Fibroblast of lung (primary cell): ENCODE results near the gene VWDE. TPM values are rescaled to one million over a fixed set of nuclear protein-coding genes. Genes with fewer than 3 reads are reported as not detected.

ENCODE experiments used
- DNase-seq, 2 donors: peaks; one replicate each; pipeline versions ENCODE4 v3.0.0 to v3.0.0-alpha.2; 2010; ENCODE audit warnings: low read depth in 2 of 2
- H2AFZ ChIP-seq: 2 replicates; pipeline ENCODE4 v1.5.1; 2012; ENCODE audit warnings: low read length, control low read depth, inconsistent platforms
- H3K27ac ChIP-seq: 2 replicates; pipeline ENCODE4 v1.5.1; 2011; ENCODE audit warnings: low read length, control low read depth; ENCODE audit not compliant: insufficient read depth
- H3K27me3 ChIP-seq: 2 replicates; pipeline ENCODE4 v1.5.1; 2011; ENCODE audit warnings: mild to moderate bottlenecking, low read length; ENCODE audit not compliant: control insufficient read depth, insufficient read depth
- H3K36me3 ChIP-seq: 2 replicates; pipeline ENCODE4 v1.5.1; 2011; ENCODE audit warnings: low read length; ENCODE audit not compliant: control insufficient read depth, insufficient read depth
- H3K4me1 ChIP-seq: 2 replicates; pipeline ENCODE4 v1.5.1; 2011; ENCODE audit warnings: low read length; ENCODE audit not compliant: control insufficient read depth, insufficient read depth; ENCODE audit errors: extremely low read depth
- H3K4me2 ChIP-seq: 2 replicates; pipeline ENCODE4 v1.5.1; 2011; ENCODE audit warnings: low read length, control low read depth; ENCODE audit not compliant: insufficient read depth; ENCODE audit errors: extremely low read depth
- H3K4me3 ChIP-seq, 4 experiments: fragments of 200-600 bp in 1 of 4; sonication (generic) in 1 of 4; replicated peaks in 1 of 4; 2 replicates each; pipeline ENCODE4 v1.5.1; 2011 to 2016; ENCODE audit warnings: low read length in 4 of 4, low read depth in 3 of 4, mild to moderate bottlenecking in 3 of 4, control low read depth in 2 of 4, inconsistent platforms in 1 of 4, mixed read lengths in 1 of 4; ENCODE audit not compliant: insufficient read depth in 1 of 4; ENCODE audit errors: control extremely low read depth in 1 of 4
- H3K79me2 ChIP-seq: 2 replicates; pipeline ENCODE4 v1.5.1; 2012; ENCODE audit warnings: mild to moderate bottlenecking, low read length, inconsistent platforms; ENCODE audit not compliant: control insufficient read depth, insufficient read depth
- H3K9ac ChIP-seq: 2 replicates; pipeline ENCODE4 v1.5.1; 2011; ENCODE audit warnings: mild to moderate bottlenecking, low read length, control low read depth; ENCODE audit not compliant: insufficient read depth
- H3K9me3 ChIP-seq: 2 replicates; pipeline ENCODE4 v1.5.1; 2012; ENCODE audit warnings: low read depth, low read length; ENCODE audit not compliant: control insufficient read depth, insufficient read depth
- H4K20me1 ChIP-seq: 2 replicates; pipeline ENCODE4 v1.5.1; 2011; ENCODE audit warnings: low read length; ENCODE audit not compliant: control insufficient read depth, insufficient read depth; ENCODE audit errors: extremely low read depth
- EZH2 ChIP-seq: IDR thresholded peaks from 2 replicates; pipeline ENCODE4 v1.5.1; 2012; ENCODE audit warnings: low read length, control low read depth, mild to moderate bottlenecking; ENCODE audit errors: missing control alignments
- polyA plus RNA-seq, 2 donors: library from polyadenylated mRNA; depleted of rRNA in 1 of 2; stranded (reverse) in 1 of 2; unstranded in 1 of 2; fragments of >200 nt; gene quantifications; 2 replicates each; pipeline ENCODE4 v1.2.1, GENCODE V29; 2011 to 2012; ENCODE audit warnings: missing spikeins in 1 of 2
- total RNA-seq: library from RNA; depleted of rRNA; stranded (reverse); fragments of >200 nt; gene quantifications from 2 replicates; pipeline ENCODE4 v1.2.1, GENCODE V29; 2014
- TF ChIP-seq, protein P1 (sequence below), 2 donors: IDR thresholded peaks in 1 of 2; conservative IDR thresholded peaks in 1 of 2; 1 replicate in 1 of 2; 2 replicates in 1 of 2; pipeline ENCODE4 v1.5.1; 2011 to 2012; ENCODE audit warnings: low read length in 2 of 2, control low read depth in 1 of 2, inconsistent platforms in 1 of 2, low read depth in 1 of 2, mild to moderate bottlenecking in 1 of 2

Gene VWDE
- total and polyA plus RNA-seq, 2 donors (not counting 1 experiment from before 2014, with no cell fraction given) = 0.09 to 0.17 TPM

GRCh38 chr7:12317675-12318074, 86.0 kb downstream of the VWDE start:
- H3K4me3 ChIP-seq = no peak overlapping the region
- no peaks in the 10 kb centered on the region for H3K27me3 ChIP-seq
- H3K4me1 ChIP-seq = no peaks in the 10 kb centered on the region
- no peak overlapping the region for H3K4me2 ChIP-seq
- H3K9me3 ChIP-seq = no peaks in the 10 kb centered on the region
- H4K20me1 ChIP-seq = no peaks in the 10 kb centered on the region
- no peaks in the 10 kb centered on the region for H3K36me3 ChIP-seq
- no peak overlapping the region for H3K27ac ChIP-seq
- no peak overlapping the region for H2AFZ ChIP-seq
- TF ChIP-seq, protein P1, sequence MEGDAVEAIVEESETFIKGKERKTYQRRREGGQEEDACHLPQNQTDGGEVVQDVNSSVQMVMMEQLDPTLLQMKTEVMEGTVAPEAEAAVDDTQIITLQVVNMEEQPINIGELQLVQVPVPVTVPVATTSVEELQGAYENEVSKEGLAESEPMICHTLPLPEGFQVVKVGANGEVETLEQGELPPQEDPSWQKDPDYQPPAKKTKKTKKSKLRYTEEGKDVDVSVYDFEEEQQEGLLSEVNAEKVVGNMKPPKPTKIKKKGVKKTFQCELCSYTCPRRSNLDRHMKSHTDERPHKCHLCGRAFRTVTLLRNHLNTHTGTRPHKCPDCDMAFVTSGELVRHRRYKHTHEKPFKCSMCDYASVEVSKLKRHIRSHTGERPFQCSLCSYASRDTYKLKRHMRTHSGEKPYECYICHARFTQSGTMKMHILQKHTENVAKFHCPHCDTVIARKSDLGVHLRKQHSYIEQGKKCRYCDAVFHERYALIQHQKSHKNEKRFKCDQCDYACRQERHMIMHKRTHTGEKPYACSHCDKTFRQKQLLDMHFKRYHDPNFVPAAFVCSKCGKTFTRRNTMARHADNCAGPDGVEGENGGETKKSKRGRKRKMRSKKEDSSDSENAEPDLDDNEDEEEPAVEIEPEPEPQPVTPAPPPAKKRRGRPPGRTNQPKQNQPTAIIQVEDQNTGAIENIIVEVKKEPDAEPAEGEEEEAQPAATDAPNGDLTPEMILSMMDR (conservative IDR thresholded peaks at IDR 0.05 in 1 of 2, IDR thresholded peaks at IDR 0.05 in 1 of 2; ENCODE audit: low read depth in 1 of 2, low read length in 2 of 2) = no peak
- no peak for TF ChIP-seq EZH2
- H3K9ac ChIP-seq = no peak overlapping the region
- DNase-seq = no peak
- H3K79me2 ChIP-seq = no peaks in the 10 kb centered on the region

DNA sequence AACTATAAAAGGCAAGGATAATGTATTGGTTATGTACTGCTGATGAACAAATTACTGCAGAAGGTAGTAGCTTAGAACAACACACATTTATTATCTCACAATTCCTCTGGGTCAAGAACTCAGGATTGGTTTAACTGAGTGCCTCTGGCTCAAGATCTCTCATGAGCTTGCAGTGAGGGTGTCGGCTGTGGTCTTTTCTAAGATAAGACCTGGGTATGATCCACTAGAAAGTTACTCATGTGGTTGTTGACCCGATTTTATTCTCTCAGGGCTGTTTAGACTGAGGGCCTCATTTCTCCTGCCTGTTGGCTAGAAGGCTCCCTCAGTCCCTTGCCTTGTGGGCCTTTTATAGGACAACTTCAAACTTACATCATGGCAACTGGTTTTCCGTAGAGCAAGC, 86.7 kb downstream of the VWDE start:
- peak in 1 of 2 donors; percentile 34 for DNase-seq
- no peak overlapping the region for H3K4me2 ChIP-seq
- H3K4me1 ChIP-seq = no peaks in the 10 kb centered on the region
- no peak overlapping the region for H3K27ac ChIP-seq
- no peak overlapping the region for H3K4me3 ChIP-seq
- no peaks in the 10 kb centered on the region for H3K9me3 ChIP-seq
- H3K9ac ChIP-seq = no peak overlapping the region
- H2AFZ ChIP-seq = no peak overlapping the region
- H4K20me1 ChIP-seq = no peaks in the 10 kb centered on the region
- no peaks in the 10 kb centered on the region for H3K79me2 ChIP-seq
- no peaks in the 10 kb centered on the region for H3K27me3 ChIP-seq
- H3K36me3 ChIP-seq = no peaks in the 10 kb centered on the region
- TF ChIP-seq EZH2 = no peak
- TF ChIP-seq, protein P1 (conservative IDR thresholded peaks at IDR 0.05 in 1 of 2, IDR thresholded peaks at IDR 0.05 in 1 of 2; ENCODE audit: low read depth in 1 of 2, low read length in 2 of 2) = no peak

GRCh38 chr7:12315049-12315448, 88.6 kb downstream of the VWDE start:
- Histone ChIP-seq H3K9me3 (no peaks in the 10 kb centered on the region), H3K36me3 (no peaks in the 10 kb centered on the region), H3K4me1 (no peaks in the 10 kb centered on the region), H3K9ac (no peak overlapping the region), H3K4me3 (no peak overlapping the region), H3K79me2 (no peaks in the 10 kb centered on the region), H3K27me3 (no peaks in the 10 kb centered on the region), H2AFZ (no peak overlapping the region), H3K27ac (no peak overlapping the region), H4K20me1 (no peaks in the 10 kb centered on the region), H3K4me2 (no peak overlapping the region)
- TF ChIP-seq, protein P1 (conservative IDR thresholded peaks at IDR 0.05 in 1 of 2, IDR thresholded peaks at IDR 0.05 in 1 of 2; ENCODE audit: low read depth in 1 of 2, low read length in 2 of 2) = no peak
- TF ChIP-seq EZH2 = no peak
- peak in 1 of 2 donors; percentile 18 for DNase-seq
